ENCODE data around the gene PARD3.

- no peak for TF ChIP-seq POLR2A (IDR thresholded peaks at IDR 0.05)
- TF ChIP-seq, protein P1, sequence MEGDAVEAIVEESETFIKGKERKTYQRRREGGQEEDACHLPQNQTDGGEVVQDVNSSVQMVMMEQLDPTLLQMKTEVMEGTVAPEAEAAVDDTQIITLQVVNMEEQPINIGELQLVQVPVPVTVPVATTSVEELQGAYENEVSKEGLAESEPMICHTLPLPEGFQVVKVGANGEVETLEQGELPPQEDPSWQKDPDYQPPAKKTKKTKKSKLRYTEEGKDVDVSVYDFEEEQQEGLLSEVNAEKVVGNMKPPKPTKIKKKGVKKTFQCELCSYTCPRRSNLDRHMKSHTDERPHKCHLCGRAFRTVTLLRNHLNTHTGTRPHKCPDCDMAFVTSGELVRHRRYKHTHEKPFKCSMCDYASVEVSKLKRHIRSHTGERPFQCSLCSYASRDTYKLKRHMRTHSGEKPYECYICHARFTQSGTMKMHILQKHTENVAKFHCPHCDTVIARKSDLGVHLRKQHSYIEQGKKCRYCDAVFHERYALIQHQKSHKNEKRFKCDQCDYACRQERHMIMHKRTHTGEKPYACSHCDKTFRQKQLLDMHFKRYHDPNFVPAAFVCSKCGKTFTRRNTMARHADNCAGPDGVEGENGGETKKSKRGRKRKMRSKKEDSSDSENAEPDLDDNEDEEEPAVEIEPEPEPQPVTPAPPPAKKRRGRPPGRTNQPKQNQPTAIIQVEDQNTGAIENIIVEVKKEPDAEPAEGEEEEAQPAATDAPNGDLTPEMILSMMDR (IDR thresholded peaks at IDR 0.05): no peak
Observed at GRCh38 chr10:34081347-34081743, 733.8 kb downstream of the PARD3 start.
